Caki2 (cell line): Measurements from ENCODE around the gene NME1. TPM values are rescaled to one million over a fixed set of nuclear protein-coding genes. Genes with fewer than 3 reads are reported as not detected.
A peak's percentile ranks its signal among the peaks of the same experiment; 100 is the strongest.
"Not testable (repeated sequence)": the region's sequence is repeated elsewhere in the genome, so short reads cannot be mapped to it uniquely, and the experiment has no call there.

Experiments
- DNase-seq: peaks from one replicate; pipeline ENCODE4 v3.0.0-alpha.2; 2015; ENCODE audit warnings: low read depth
- in situ Hi-C: cut with HindIII; loops from 2 replicates; pipeline ENCODE4 v1.10.0; 2016; ENCODE audit warnings: low sequenced_read_pairs, low pct_unique_long_range_greater_than_20kb, mixed read lengths
- total RNA-seq: library from RNA; depleted of rRNA; stranded (reverse); fragments of >200 nt; shearing (Covaris generic); gene quantifications from 2 replicates; pipeline ENCODE4 v1.2.3, GENCODE V29; 2014; ENCODE audit warnings: low replicate concordance; rRNA removed

The NME1 gene
- 280 and 357 TPM in 2 replicates for total RNA-seq

- in situ Hi-C loops: no loop called here
- peak; percentile 99 for DNase-seq
These were observed at the start of gene NME1 for GRCh38 chr17:51153210-51154072. Gene NME1 (plus strand): TSS chr17:51153559. CDS start chr17:51155655, 2,096 bp downstream.

GRCh38 chr17:51107778-51108177 lies 45.6 kb upstream of the NME1 start:
- no peak for DNase-seq
- in situ Hi-C loops: no loop called here

GRCh38 chr17:51112303-51113222 lies 40.8 kb upstream of the NME1 start:
- peak; percentile 74 for DNase-seq
- in situ Hi-C loops: not testable (repeated sequence)

GRCh38 chr17:51115179-51115578 lies 38.2 kb upstream of the NME1 start:
- DNase-seq: no peak
- in situ Hi-C loops: no loop called here

GRCh38 chr17:51118330-51119195 lies 34.8 kb upstream of the NME1 start:
- in situ Hi-C loops: no loop called here
- no peak for DNase-seq

GRCh38 chr17:51119415-51120356 lies 33.7 kb upstream of the NME1 start:
- peak; percentile 76 for DNase-seq
- in situ Hi-C loops: no loop called here

GRCh38 chr17:51120357-51120738 lies 33.0 kb upstream of the NME1 start:
- in situ Hi-C loops: no loop called here
- peak; percentile 55 for DNase-seq

- DNase-seq: peak; percentile 95
- in situ Hi-C loops: no loop called here
These were observed 32.4 kb upstream of the NME1 start, which contains the start of gene SPAG9 for GRCh38 chr17:51120739-51121619. Gene SPAG9 (minus strand): TSS chr17:51120868. CDS start chr17:51120656, 212 bp downstream.

GRCh38 chr17:51121620-51122472 lies 31.5 kb upstream of the NME1 start:
- peak; percentile 98 for DNase-seq
- in situ Hi-C loops: no loop called here

- DNase-seq, in situ Hi-C loops: not testable (repeated sequence)
These were observed 30.8 kb upstream of the NME1 start for GRCh38 chr17:51122473-51123115.

GRCh38 chr17:51124640-51125503 lies 28.5 kb upstream of the NME1 start:
- DNase-seq: peak; percentile 74

GRCh38 chr17:51128076-51128475 lies 25.3 kb upstream of the NME1 start:
- in situ Hi-C loops: no loop called here
- peak; percentile 68 for DNase-seq

More at GRCh38 chr17:51124640-51125503, 28.5 kb upstream of the NME1 start:
- in situ Hi-C loops: no loop called here

GRCh38 chr17:51132964-51133319 lies 20.4 kb upstream of the NME1 start:
- in situ Hi-C loops: no loop called here
- DNase-seq: peak; percentile 88

- DNase-seq: no peak
- in situ Hi-C loops: no loop called here
These were observed 20.0 kb upstream of the NME1 start for GRCh38 chr17:51133365-51133764.
